Smooth muscle cell (in vitro differentiated cells): ENCODE data around the gene ARHGEF19. TPM values are rescaled to one million over a fixed set of nuclear protein-coding genes. Genes with fewer than 3 reads are reported as not detected.

Source experiments
- DNase-seq: peaks from one replicate; lab custom pipeline; 2025; ENCODE audit not compliant: unreplicated experiment; lab: John Stamatoyannopoulos, UW
- H2AFZ ChIP-seq: fragments of 200-600 bp; sonication (generic); 2 replicates; pipeline ENCODE4 v1.6.0; 2016; ENCODE audit warnings: antibody characterized with exemption, low read depth, mild to moderate bottlenecking
- H3F3A ChIP-seq: fragments of 200-600 bp; sonication (generic); 2 replicates; pipeline ENCODE4 v1.6.0; 2017; ENCODE audit warnings: antibody characterized with exemption, low read depth
- H3K27ac ChIP-seq: fragments of 200-600 bp; sonication (generic); 2 replicates; pipeline ENCODE4 v1.5.1; 2016; ENCODE audit warnings: low read depth, mild to moderate bottlenecking
- H3K27me3 ChIP-seq: fragments of 200-600 bp; sonication (generic); 2 replicates; pipeline ENCODE4 v1.6.1; 2016; ENCODE audit warnings: low read depth, mild to moderate bottlenecking
- H3K36me3 ChIP-seq: fragments of 200-600 bp; sonication (generic); 2 replicates; pipeline ENCODE4 v1.5.1; 2016; ENCODE audit warnings: low read depth
- H3K4me1 ChIP-seq: fragments of 200-600 bp; sonication (generic); 2 replicates; pipeline ENCODE4 v1.5.1; 2016; ENCODE audit warnings: low read depth
- H3K4me2 ChIP-seq: fragments of 200-600 bp; sonication (generic); 2 replicates; pipeline ENCODE4 v1.6.0; 2016; ENCODE audit warnings: mild to moderate bottlenecking
- H3K4me3 ChIP-seq: fragments of 200-600 bp; sonication (generic); 2 replicates; pipeline ENCODE4 v1.5.1; 2016; ENCODE audit warnings: mild to moderate bottlenecking
- H3K79me2 ChIP-seq: fragments of 200-600 bp; sonication (generic); 2 replicates; pipeline ENCODE4 v1.6.0; 2016; ENCODE audit warnings: low read depth, mild to moderate bottlenecking
- H3K9ac ChIP-seq: fragments of 200-600 bp; sonication (generic); 2 replicates; pipeline ENCODE4 v1.6.0; 2016; ENCODE audit warnings: low read depth
- H3K9me3 ChIP-seq: fragments of 200-600 bp; sonication (generic); replicated peaks from 2 replicates; pipeline ENCODE4 v1.5.1; 2016; ENCODE audit warnings: low read depth
- H4K20me1 ChIP-seq: fragments of 200-600 bp; sonication (generic); 2 replicates; pipeline ENCODE4 v1.6.0; 2016; ENCODE audit warnings: low read depth
- CTCF ChIP-seq: fragments of 200-600 bp; sonication (generic); IDR thresholded peaks from 2 replicates; pipeline ENCODE4 v1.5.1; 2017; ENCODE audit warnings: borderline replicate concordance, mild to moderate bottlenecking, antibody characterized with exemption; ENCODE audit not compliant: insufficient read depth, poor library complexity, severe bottlenecking
- WGBS: methylation state at CpG from one replicate; pipeline ENCODE4 v1.1.7; 2016; ENCODE audit warnings: low lambda C conversion rate; 5-methylcytosine and 5-hydroxymethylcytosine counted together
- polyA plus RNA-seq: library from polyadenylated mRNA; unstranded; fragments of >200 nt; fragmentation: Nextera tagmentation; extraction: Ambion mirVana; gene quantifications from 2 replicates; pipeline ENCODE4 v1.2.1, GENCODE V29; 2016
- total RNA-seq: library from RNA; depleted of rRNA; stranded (reverse); fragments of >200 nt; gene quantifications from 2 replicates; pipeline ENCODE4 v1.2.3, GENCODE V29; 2014

The ARHGEF19 gene
- total and polyA plus RNA-seq, 2 experiments from 2014 or later: 32.1 to 45.9 TPM

GRCh38 chr1:16254263-16254928 lies 41.9 kb upstream of the ARHGEF19 start:
- WGBS: 90% methylated on average over 4 of the region's 4 CpGs
- no peak for DNase-seq
- Histone ChIP-seq H3K27me3 (no peaks in the 10 kb centered on the region), H3F3A (peaks cover 5% of the 10 kb centered on the region), H3K9me3 (no peaks in the 10 kb centered on the region), H3K79me2 (no peaks in the 10 kb centered on the region), H3K4me3 (no peak overlapping the region), H3K4me2 (no peak overlapping the region), H3K9ac (no peak overlapping the region), H3K4me1 (no peaks in the 10 kb centered on the region), H2AFZ (no peak overlapping the region), H4K20me1 (peaks cover 71% of the 10 kb centered on the region), H3K27ac (no peak overlapping the region), H3K36me3 (peaks cover 9% of the 10 kb centered on the region)
- TF ChIP-seq CTCF: no peak

GRCh38 chr1:16253332-16253922 lies 41.0 kb upstream of the ARHGEF19 start:
- Histone ChIP-seq H3K4me2 (no peak overlapping the region), H3K4me1 (no peaks in the 10 kb centered on the region), H4K20me1 (peaks cover 71% of the 10 kb centered on the region), H3K9ac (no peak overlapping the region), H3F3A (peaks cover 8% of the 10 kb centered on the region), H3K79me2 (no peaks in the 10 kb centered on the region), H3K9me3 (no peaks in the 10 kb centered on the region), H2AFZ (no peak overlapping the region), H3K27me3 (no peaks in the 10 kb centered on the region), H3K36me3 (peaks cover 9% of the 10 kb centered on the region), H3K27ac (no peak overlapping the region), H3K4me3 (no peak overlapping the region)
- no peak for DNase-seq
- no peak for TF ChIP-seq CTCF
- WGBS: 98% methylated on average over 5 of the region's 5 CpGs

DNA sequence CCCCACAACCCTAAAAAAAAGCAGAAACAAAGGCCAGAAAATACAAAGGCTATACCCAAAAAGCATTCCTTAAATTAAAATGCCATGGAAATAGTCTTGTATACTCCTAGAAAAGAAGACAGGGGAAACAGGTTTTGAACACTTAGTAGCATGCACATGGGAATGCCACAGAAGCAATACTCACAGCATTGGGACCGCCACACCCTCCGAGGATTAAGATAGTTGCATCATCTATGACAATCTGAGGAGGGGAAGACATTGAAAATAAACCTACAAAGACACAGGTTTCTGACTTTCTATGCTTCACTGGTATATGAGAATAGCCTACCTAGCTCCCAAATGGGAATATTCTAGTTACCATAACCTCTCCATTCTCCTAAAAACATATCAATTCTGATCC lies 40.5 kb upstream of the ARHGEF19 start:
- TF ChIP-seq CTCF: no peak
- peaks cover 71% of the 10 kb centered on the region for H4K20me1 ChIP-seq
- 87% methylated on average over 2 of the region's 2 CpGs for WGBS

GRCh38 chr1:16251381-16251780 lies 38.9 kb upstream of the ARHGEF19 start:
- DNase-seq: no peak
- peaks cover 9% of the 10 kb centered on the region for H3K36me3 ChIP-seq

More for the DNA sequence above, 40.5 kb upstream of the ARHGEF19 start:
- Histone ChIP-seq H3K9me3 (no peaks in the 10 kb centered on the region), H3K27me3 (no peaks in the 10 kb centered on the region), H3K79me2 (no peaks in the 10 kb centered on the region), H3K36me3 (peaks cover 9% of the 10 kb centered on the region), H3F3A (peaks cover 11% of the 10 kb centered on the region), H3K4me2 (no peak overlapping the region), H3K4me3 (no peak overlapping the region), H3K9ac (no peak overlapping the region), H3K4me1 (no peaks in the 10 kb centered on the region), H3K27ac (no peak overlapping the region), H2AFZ (no peak overlapping the region)
- DNase-seq: no peak

More at GRCh38 chr1:16251381-16251780, 38.9 kb upstream of the ARHGEF19 start:
- Histone ChIP-seq H3K4me2 (no peak overlapping the region), H3K79me2 (no peaks in the 10 kb centered on the region), H3F3A (peaks cover 16% of the 10 kb centered on the region), H3K27ac (no peak overlapping the region), H3K4me1 (no peaks in the 10 kb centered on the region), H3K9ac (no peak overlapping the region), H4K20me1 (peaks cover 66% of the 10 kb centered on the region), H3K4me3 (no peak overlapping the region), H3K9me3 (no peaks in the 10 kb centered on the region), H3K27me3 (no peaks in the 10 kb centered on the region), H2AFZ (no peak overlapping the region)
- no peak for TF ChIP-seq CTCF
- WGBS: 96% methylated on average over 10 of the region's 10 CpGs
